Natural killer cell (primary cell): Measurements from ENCODE around the gene CEACAM3. TPM values are rescaled to one million over a fixed set of nuclear protein-coding genes. Genes with fewer than 3 reads are reported as not detected.

Experiments used
- ATAC-seq, 3 donors: fragments of 150-1000 bp in 2 of 3; fragments of 200-7000 bp in 1 of 3; cut with Tn5 transposase; 1 replicate in 1 of 3; 2 replicates in 2 of 3; pipeline ENCODE4 v1.10.0; 2021; ENCODE audit warnings: mild to moderate bottlenecking in 2 of 3, moderate library complexity in 2 of 3
- DNase-seq, 2 donors: peaks; one replicate each; pipeline versions ENCODE4 v3.0.0 to v3.0.0-alpha.2; 2013 to 2021; ENCODE audit warnings: mixed read lengths in 1 of 2
- H3K27ac ChIP-seq: one replicate; pipeline ENCODE4 v1.5.1; 2013; ENCODE audit warnings: mild to moderate bottlenecking, low read length
- H3K27me3 ChIP-seq: one replicate; pipeline ENCODE4 v1.6.1; 2013; ENCODE audit warnings: low read length; ENCODE audit not compliant: control insufficient read depth, insufficient read depth
- H3K36me3 ChIP-seq: one replicate; pipeline ENCODE4 v1.6.1; 2013; ENCODE audit warnings: low read length; ENCODE audit not compliant: control insufficient read depth, insufficient read depth
- H3K4me1 ChIP-seq: one replicate; pipeline ENCODE4 v1.6.1; 2013; ENCODE audit warnings: low read length; ENCODE audit not compliant: control insufficient read depth, insufficient read depth
- H3K4me3 ChIP-seq: one replicate; pipeline ENCODE4 v1.5.1; 2013; ENCODE audit warnings: low read length
- H3K9me3 ChIP-seq: one replicate; pipeline ENCODE4 v1.6.1; 2013; ENCODE audit warnings: low read length; ENCODE audit not compliant: control insufficient read depth, insufficient read depth
- H3K27ac Mint-ChIP-seq, 2 donors: one replicate each; pipeline ENCODE4 v1.8.0; 2022; ENCODE audit warnings: mild to moderate bottlenecking in 2 of 2, mixed read lengths in 2 of 2, moderate library complexity in 1 of 2
- H3K27me3 Mint-ChIP-seq, 2 donors: one replicate each; pipeline ENCODE4 v1.8.0; 2022; ENCODE audit warnings: low read depth in 2 of 2, mixed read lengths in 2 of 2
- H3K36me3 Mint-ChIP-seq: one replicate; pipeline ENCODE4 v1.8.0; 2022; ENCODE audit warnings: mixed read lengths
- H3K4me1 Mint-ChIP-seq, 2 donors: one replicate each; pipeline ENCODE4 v1.8.0; 2022; ENCODE audit warnings: mixed read lengths in 2 of 2
- H3K4me3 Mint-ChIP-seq: one replicate; pipeline ENCODE4 v1.8.0; 2022; ENCODE audit warnings: mild to moderate bottlenecking, moderate library complexity, mixed read lengths
- H3K9me3 Mint-ChIP-seq, 2 donors: one replicate each; pipeline ENCODE4 v1.8.0; 2022; ENCODE audit warnings: mixed read lengths in 2 of 2
- CTCF ChIP-seq: fragments of 200-600 bp; IDR thresholded peaks from one replicate; pipeline ENCODE4 v1.8.0; 2022; ENCODE audit warnings: antibody characterized with exemption
- WGBS: methylation state at CpG from one replicate; pipeline ENCODE4 v1.1.7; 2013; ENCODE audit warnings: missing lambda C conversion rate; ENCODE audit not compliant: insufficient coverage; 5-methylcytosine and 5-hydroxymethylcytosine counted together
- intact Hi-C: fragments of 100-400 bp; cut with micrococcal nuclease; formaldehyde crosslinking; loops from one replicate; pipeline ENCODE4 v1.14.2; 2022
- total RNA-seq, 4 donors: library from RNA; stranded (reverse); fragments of 120-200 nt in 1 of 4; gene quantifications; one replicate each; pipeline versions ENCODE4 v1.2.3 to v1.2.4, GENCODE V29; 2013 to 2022

The CEACAM3 gene
- total RNA-seq, 3 donors from 2014 or later (not counting 1 experiment from before 2014, with no cell fraction given), result 1.3 to 1.7 TPM; not detected in 1

GRCh38 chr19:41793414-41793727, 3.0 kb upstream of the CEACAM3 start:
- peaks cover 0 to 9% of the 10 kb centered on the region in 2 donors for H3K4me1 Mint-ChIP-seq
- no peak overlapping the region for H3K4me3 ChIP-seq
- H3K27ac Mint-ChIP-seq, result no peak overlapping the region
- peaks cover 11% of the 10 kb centered on the region for H3K4me1 ChIP-seq
- peaks cover 25 to 37% of the 10 kb centered on the region in 2 donors for H3K27me3 Mint-ChIP-seq
- H3K27me3 ChIP-seq, result peaks cover 2% of the 10 kb centered on the region
- no peaks in the 10 kb centered on the region for H3K36me3 ChIP-seq
- WGBS, result no CpG with 5 or more reads among the region's 1 CpG
- TF ChIP-seq CTCF, result peak; percentile 35
- DNase-seq (no peak), ATAC-seq (no peak)
- H3K4me3 Mint-ChIP-seq, result no peak overlapping the region
- H3K36me3 Mint-ChIP-seq, result no peaks in the 10 kb centered on the region
- no peaks in the 10 kb centered on the region for H3K9me3 ChIP-seq
- no peak overlapping the region for H3K27ac ChIP-seq
- intact Hi-C loops, result loop anchor here (5.0 kb wide), 1 partner anchor 159 kb away; no protein-coding TSS in a partner anchor
- no peaks in the 10 kb centered on the region for H3K9me3 Mint-ChIP-seq

GRCh38 chr19:41795031-41795461, 1.3 kb upstream of the CEACAM3 start:
- no peak overlapping the region for H3K4me3 Mint-ChIP-seq
- no peak overlapping the region for H3K27ac ChIP-seq

GRCh38 chr19:41796901-41797300, 514 bp downstream of the CEACAM3 start:
- peaks cover 2% of the 10 kb centered on the region for H3K27me3 ChIP-seq
- no peaks in the 10 kb centered on the region for H3K9me3 ChIP-seq
- Mint-ChIP-seq H3K9me3 (no peaks in the 10 kb centered on the region), H3K27me3 (peaks cover 22 to 25% of the 10 kb centered on the region in 2 donors), H3K4me3 (no peak overlapping the region), H3K27ac (peak overlapping the region in 1 of 2 donors; percentile 27), H3K4me1 (peaks cover 0 to 9% of the 10 kb centered on the region in 2 donors), H3K36me3 (no peaks in the 10 kb centered on the region)
- WGBS, result 82% methylated on average over 1 of the region's 1 CpG
- DNase-seq (no peak), ATAC-seq (no peak)
- intact Hi-C loops, result no loop called here
- H3K36me3 ChIP-seq, result no peaks in the 10 kb centered on the region
- TF ChIP-seq CTCF, result no peak
- H3K4me3 ChIP-seq, result no peak overlapping the region
- H3K4me1 ChIP-seq, result peaks cover 15% of the 10 kb centered on the region
- no peak overlapping the region for H3K27ac ChIP-seq

More at GRCh38 chr19:41795031-41795461, 1.3 kb upstream of the CEACAM3 start:
- WGBS, result 56% methylated on average over 3 of the region's 5 CpGs
- no peak overlapping the region for H3K4me3 ChIP-seq
- H3K36me3 ChIP-seq, result no peaks in the 10 kb centered on the region
- ATAC-seq, result peak; percentile 91 to 97 (median 97)
- Mint-ChIP-seq H3K27ac (no peak overlapping the region), H3K27me3 (peaks cover 22 to 25% of the 10 kb centered on the region in 2 donors), H3K4me1 (peaks cover 0 to 9% of the 10 kb centered on the region in 2 donors), H3K36me3 (no peaks in the 10 kb centered on the region), H3K9me3 (no peaks in the 10 kb centered on the region)
- no peaks in the 10 kb centered on the region for H3K9me3 ChIP-seq
- peaks cover 11% of the 10 kb centered on the region for H3K4me1 ChIP-seq
- peak; percentile 41 to 81 for DNase-seq
- intact Hi-C loops, result no loop called here
- TF ChIP-seq CTCF, result peak; percentile 83
- peaks cover 2% of the 10 kb centered on the region for H3K27me3 ChIP-seq

- Mint-ChIP-seq H3K36me3 (no peaks in the 10 kb centered on the region), H3K27me3 (peaks cover 14 to 18% of the 10 kb centered on the region in 2 donors), H3K4me3 (no peak overlapping the region), H3K4me1 (peaks cover 0 to 9% of the 10 kb centered on the region in 2 donors), H3K27ac (no peak overlapping the region), H3K9me3 (no peaks in the 10 kb centered on the region)
- Histone ChIP-seq H3K27me3 (peaks cover 2% of the 10 kb centered on the region), H3K4me3 (no peak overlapping the region), H3K9me3 (no peaks in the 10 kb centered on the region), H3K27ac (no peak overlapping the region), H3K4me1 (peaks cover 24% of the 10 kb centered on the region), H3K36me3 (no peaks in the 10 kb centered on the region)
- 82% methylated on average over 7 of the region's 9 CpGs for WGBS
- no peak for DNase-seq
- no peak for TF ChIP-seq CTCF
- no peak for ATAC-seq
- intact Hi-C loops, result no loop called here
These were observed 3.1 kb downstream of the CEACAM3 start for GRCh38 chr19:41799444-41800000.
